Activated T-cell treated with anti-CD3 and anti-CD28 coated beads, Interleukin-2, amount 50 U/mL, for 4 hours (primary cell): ENCODE data around the gene MS4A18. TPM values are rescaled to one million over a fixed set of nuclear protein-coding genes. Genes with fewer than 3 reads are reported as not detected.
"Not testable (repeated sequence)": the region's sequence is repeated elsewhere in the genome, so short reads cannot be mapped to it uniquely, and the experiment has no call there.

ENCODE experiments used
- ATAC-seq, 2 donors: fragments of 200-7000 bp; cut with Tn5 transposase; one replicate each; pipeline ENCODE4 v1.10.0; 2021
- DNase-seq: peaks from one replicate; pipeline ENCODE4 v3.0.0-alpha.2; 2020
- H3K27me3 Mint-ChIP-seq: one replicate; pipeline ENCODE4 v1.8.0; 2021; ENCODE audit warnings: low read depth, mixed read lengths
- H3K36me3 Mint-ChIP-seq: one replicate; pipeline ENCODE4 v1.8.0; 2022; ENCODE audit warnings: mixed read lengths; ENCODE audit not compliant: insufficient read depth
- H3K4me1 Mint-ChIP-seq: one replicate; pipeline ENCODE4 v1.8.0; 2021; ENCODE audit warnings: low read depth, mixed read lengths
- H3K4me3 Mint-ChIP-seq: one replicate; pipeline ENCODE4 v1.8.0; 2021; ENCODE audit warnings: mild to moderate bottlenecking, moderate library complexity, mixed read lengths
- H3K9me3 Mint-ChIP-seq: one replicate; pipeline ENCODE4 v1.8.0; 2021; ENCODE audit warnings: mixed read lengths
- total RNA-seq, 3 donors: library from RNA; stranded (reverse); gene quantifications; one replicate each; pipeline ENCODE4 v1.2.1, GENCODE V29; 2021

The MS4A18 gene
- total RNA-seq, 3 donors from 2014 or later, result not detected

GRCh38 chr11:60748821-60749220 lies 24.3 kb downstream of the MS4A18 start:
- Mint-ChIP-seq H3K9me3 (no peaks in the 10 kb centered on the region), H3K36me3 (no peaks in the 10 kb centered on the region), H3K4me1 (no peaks in the 10 kb centered on the region), H3K4me3 (no peak overlapping the region), H3K27me3 (peaks cover 39% of the 10 kb centered on the region)
- no peak for ATAC-seq
- DNase-seq, result no peak

- Mint-ChIP-seq H3K36me3 (no peaks in the 10 kb centered on the region), H3K9me3 (no peaks in the 10 kb centered on the region), H3K27me3 (peaks cover 33% of the 10 kb centered on the region), H3K4me1 (no peaks in the 10 kb centered on the region), H3K4me3 (no peak overlapping the region)
- ATAC-seq (no peak), DNase-seq (no peak)
These were observed 26.4 kb downstream of the MS4A18 start for GRCh38 chr11:60750911-60751310.

- Mint-ChIP-seq H3K27me3 (peaks cover 40% of the 10 kb centered on the region), H3K4me1 (no peaks in the 10 kb centered on the region), H3K4me3 (no peak overlapping the region), H3K9me3 (no peaks in the 10 kb centered on the region), H3K36me3 (no peaks in the 10 kb centered on the region)
- no peak for DNase-seq
- ATAC-seq, result no peak
These were observed 28.8 kb downstream of the MS4A18 start for GRCh38 chr11:60753309-60753708.

- H3K36me3 Mint-ChIP-seq, result no peaks in the 10 kb centered on the region
- DNase-seq (no peak), ATAC-seq (no peak)
- H3K4me3 Mint-ChIP-seq, result no peak overlapping the region
- peaks cover 49% of the 10 kb centered on the region for H3K27me3 Mint-ChIP-seq
- H3K4me1 Mint-ChIP-seq, result no peaks in the 10 kb centered on the region
- no peaks in the 10 kb centered on the region for H3K9me3 Mint-ChIP-seq
These were observed 30.4 kb downstream of the MS4A18 start for GRCh38 chr11:60754887-60755286.

GRCh38 chr11:60756307-60757032 lies 31.9 kb downstream of the MS4A18 start, which contains the start of gene MS4A15:
Gene MS4A15, plus strand, starts transcription at chr11:60756867. Its CDS starts 6,867 bp downstream, at chr11:60763734.
- H3K27me3 Mint-ChIP-seq, result peaks cover 53% of the 10 kb centered on the region
- no peaks in the 10 kb centered on the region for H3K9me3 Mint-ChIP-seq
- no peak for DNase-seq
- H3K4me1 Mint-ChIP-seq, result no peaks in the 10 kb centered on the region
- no peak for ATAC-seq
- H3K4me3 Mint-ChIP-seq, result no peak within 1 kb of the TSS
- no peaks in the 10 kb centered on the region for H3K36me3 Mint-ChIP-seq

- ATAC-seq, result no peak
- DNase-seq, result no peak
- peaks cover 48% of the 10 kb centered on the region for H3K27me3 Mint-ChIP-seq
- H3K4me3 Mint-ChIP-seq, result no peak overlapping the region
- no peaks in the 10 kb centered on the region for H3K4me1 Mint-ChIP-seq
- H3K36me3 Mint-ChIP-seq, result no peaks in the 10 kb centered on the region
- no peaks in the 10 kb centered on the region for H3K9me3 Mint-ChIP-seq
These were observed 32.8 kb downstream of the MS4A18 start for GRCh38 chr11:60757231-60757800.

GRCh38 chr11:60758671-60759070 lies 34.2 kb downstream of the MS4A18 start:
- H3K4me1 Mint-ChIP-seq, H3K9me3 Mint-ChIP-seq, DNase-seq, ATAC-seq, H3K4me3 Mint-ChIP-seq, H3K36me3 Mint-ChIP-seq: not testable (repeated sequence)
- peaks cover 42% of the 10 kb centered on the region for H3K27me3 Mint-ChIP-seq

GRCh38 chr11:60759438-60760225 lies 35.1 kb downstream of the MS4A18 start:
- not testable (repeated sequence) for H3K4me3 Mint-ChIP-seq, DNase-seq, ATAC-seq, H3K36me3 Mint-ChIP-seq, H3K4me1 Mint-ChIP-seq, H3K9me3 Mint-ChIP-seq
- peaks cover 51% of the 10 kb centered on the region for H3K27me3 Mint-ChIP-seq

GRCh38 chr11:60761436-60762190 lies 37.1 kb downstream of the MS4A18 start:
- ATAC-seq (no peak), DNase-seq (no peak)
- Mint-ChIP-seq H3K4me1 (no peaks in the 10 kb centered on the region), H3K9me3 (no peaks in the 10 kb centered on the region), H3K4me3 (no peak overlapping the region), H3K36me3 (no peaks in the 10 kb centered on the region), H3K27me3 (peaks cover 60% of the 10 kb centered on the region)

GRCh38 chr11:60762851-60763691 lies 38.6 kb downstream of the MS4A18 start:
- H3K27me3 Mint-ChIP-seq, result peaks cover 55% of the 10 kb centered on the region
- no peaks in the 10 kb centered on the region for H3K36me3 Mint-ChIP-seq
- H3K9me3 Mint-ChIP-seq, result no peaks in the 10 kb centered on the region
- ATAC-seq, result no peak
- DNase-seq, result no peak
- no peaks in the 10 kb centered on the region for H3K4me1 Mint-ChIP-seq
- H3K4me3 Mint-ChIP-seq, result no peak overlapping the region

- Mint-ChIP-seq H3K4me3 (no peak overlapping the region), H3K27me3 (peaks cover 58% of the 10 kb centered on the region), H3K9me3 (no peaks in the 10 kb centered on the region), H3K36me3 (no peaks in the 10 kb centered on the region), H3K4me1 (no peaks in the 10 kb centered on the region)
- DNase-seq, result no peak
- ATAC-seq, result no peak
These were observed 39.3 kb downstream of the MS4A18 start for GRCh38 chr11:60763692-60764369.

- H3K36me3 Mint-ChIP-seq, result no peaks in the 10 kb centered on the region
- no peak for DNase-seq
- no peak for ATAC-seq
- H3K9me3 Mint-ChIP-seq, result no peaks in the 10 kb centered on the region
- H3K4me3 Mint-ChIP-seq, result no peak overlapping the region
- H3K27me3 Mint-ChIP-seq, result peaks cover 51% of the 10 kb centered on the region
- H3K4me1 Mint-ChIP-seq, result no peaks in the 10 kb centered on the region
These were observed 40.4 kb downstream of the MS4A18 start for GRCh38 chr11:60764879-60765278.

- Mint-ChIP-seq H3K27me3 (peaks cover 47% of the 10 kb centered on the region), H3K9me3 (no peaks in the 10 kb centered on the region), H3K4me1 (no peaks in the 10 kb centered on the region), H3K4me3 (no peak overlapping the region), H3K36me3 (no peaks in the 10 kb centered on the region)
- ATAC-seq (no peak), DNase-seq (no peak)
These were observed 40.8 kb downstream of the MS4A18 start for GRCh38 chr11:60765355-60765754.
